ENCODE data around the gene ANAPC15.

DNA sequence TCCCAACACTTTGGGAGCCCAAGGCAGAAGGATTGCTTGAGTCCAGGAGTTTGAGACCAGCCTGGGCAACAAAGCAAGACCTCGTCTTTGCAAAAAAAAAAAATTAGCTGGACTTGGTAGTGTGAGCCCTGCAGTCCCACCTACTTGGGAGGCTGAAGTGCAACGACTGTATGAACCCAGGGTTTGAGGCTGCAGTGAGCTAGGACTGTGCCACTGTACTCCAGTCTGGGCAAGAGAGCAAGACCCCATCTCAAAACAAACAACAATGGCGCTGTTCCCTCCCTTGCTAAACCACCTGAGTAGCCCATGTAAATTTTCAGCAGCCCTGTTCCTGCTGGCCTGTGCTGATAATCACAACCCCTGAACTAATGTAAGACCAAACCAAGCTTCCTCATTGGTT lies 12.5 kb downstream of the ANAPC15 start:
- TF ChIP-seq SIN3A (IDR thresholded peaks at IDR 0.05; ENCODE audit: low read depth): no peak
- TF ChIP-seq, protein P1, sequence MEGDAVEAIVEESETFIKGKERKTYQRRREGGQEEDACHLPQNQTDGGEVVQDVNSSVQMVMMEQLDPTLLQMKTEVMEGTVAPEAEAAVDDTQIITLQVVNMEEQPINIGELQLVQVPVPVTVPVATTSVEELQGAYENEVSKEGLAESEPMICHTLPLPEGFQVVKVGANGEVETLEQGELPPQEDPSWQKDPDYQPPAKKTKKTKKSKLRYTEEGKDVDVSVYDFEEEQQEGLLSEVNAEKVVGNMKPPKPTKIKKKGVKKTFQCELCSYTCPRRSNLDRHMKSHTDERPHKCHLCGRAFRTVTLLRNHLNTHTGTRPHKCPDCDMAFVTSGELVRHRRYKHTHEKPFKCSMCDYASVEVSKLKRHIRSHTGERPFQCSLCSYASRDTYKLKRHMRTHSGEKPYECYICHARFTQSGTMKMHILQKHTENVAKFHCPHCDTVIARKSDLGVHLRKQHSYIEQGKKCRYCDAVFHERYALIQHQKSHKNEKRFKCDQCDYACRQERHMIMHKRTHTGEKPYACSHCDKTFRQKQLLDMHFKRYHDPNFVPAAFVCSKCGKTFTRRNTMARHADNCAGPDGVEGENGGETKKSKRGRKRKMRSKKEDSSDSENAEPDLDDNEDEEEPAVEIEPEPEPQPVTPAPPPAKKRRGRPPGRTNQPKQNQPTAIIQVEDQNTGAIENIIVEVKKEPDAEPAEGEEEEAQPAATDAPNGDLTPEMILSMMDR (IDR thresholded peaks at IDR 0.05 in 2 of 3, conservative IDR thresholded peaks at IDR 0.05 in 1 of 3; ENCODE audit: borderline replicate concordance in 1 of 3, insufficient read depth in 1 of 3, low read depth in 2 of 3, low read length in 2 of 3): no peak
- TF ChIP-seq EGR1 (IDR thresholded peaks at IDR 0.05; ENCODE audit: low read depth): no peak
- no peak for TF ChIP-seq CBX3 (IDR thresholded peaks at IDR 0.05; ENCODE audit: low read depth)
- no peak for TF ChIP-seq POLR2A (IDR thresholded peaks at IDR 0.05; ENCODE audit: borderline replicate concordance, extremely low read depth, insufficient read depth, insufficient read length)
- no peak for TF ChIP-seq SP1 (IDR thresholded peaks at IDR 0.05; ENCODE audit: low read depth)
- TF ChIP-seq, protein P2, sequence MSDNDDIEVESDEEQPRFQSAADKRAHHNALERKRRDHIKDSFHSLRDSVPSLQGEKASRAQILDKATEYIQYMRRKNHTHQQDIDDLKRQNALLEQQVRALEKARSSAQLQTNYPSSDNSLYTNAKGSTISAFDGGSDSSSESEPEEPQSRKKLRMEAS (IDR thresholded peaks at IDR 0.05): no peak

Data from HCT116 (cell line).